ENCODE results near the gene ZNF700. TPM values are rescaled to one million over a fixed set of nuclear protein-coding genes. Genes with fewer than 3 reads are reported as not detected.

Gene ZNF700
- total RNA-seq, 4 donors from 2014 or later: 9.7 to 21.2 (median 17.7) TPM

- no peaks in the 10 kb centered on the region for H3K27me3 ChIP-seq
- intact Hi-C loops (cut with DNase I; ENCODE audit: low total_unique reads): no loop called here
- no peaks in the 10 kb centered on the region for H3K36me3 ChIP-seq
- no peaks in the 10 kb centered on the region for H3K4me1 ChIP-seq
- H3K4me3 ChIP-seq: no peak overlapping the region
- H3K27ac ChIP-seq: no peak overlapping the region
- TF ChIP-seq CTCF (IDR thresholded peaks at IDR 0.05): no peak
- peaks cover 15 to 83% of the 10 kb centered on the region in 2 donors for H3K9me3 ChIP-seq
- DNase-seq: no peak
These were observed 25.4 kb downstream of the ZNF700 start for GRCh38 chr19:11950312-11950711.

GRCh38 chr19:11963566-11964355 lies 38.9 kb downstream of the ZNF700 start:
- no peaks in the 10 kb centered on the region for H3K27me3 ChIP-seq
- H3K36me3 ChIP-seq: no peaks in the 10 kb centered on the region
- TF ChIP-seq POLR2A (IDR thresholded peaks at IDR 0.05) (peak in 1 of 2 donors; percentile 7), CTCF (IDR thresholded peaks at IDR 0.05) (peak; percentile 71 to 83 (median 80))
- intact Hi-C loops (cut with DNase I; ENCODE audit: low total_unique reads): loop anchor here (2.0 kb wide), 1 partner anchor 25 kb away; no protein-coding TSS in a partner anchor
- peaks cover 0 to 6% of the 10 kb centered on the region in 2 donors for H3K4me1 ChIP-seq
- peak overlapping the region; percentile 89 to 99 for H3K27ac ChIP-seq
- peak; percentile 75 to 79 for DNase-seq
- H3K4me3 ChIP-seq: no peak overlapping the region
- H3K9me3 ChIP-seq: no peaks in the 10 kb centered on the region

- TF ChIP-seq CTCF (IDR thresholded peaks at IDR 0.05): peak; percentile 10 to 29 (median 18)
- TF ChIP-seq POLR2A (IDR thresholded peaks at IDR 0.05): no peak
- peak overlapping the region; percentile 52 to 79 for H3K4me3 ChIP-seq
- intact Hi-C loops (cut with DNase I; ENCODE audit: low total_unique reads): loop anchor here (2.0 kb wide), 1 partner anchor 24 kb away; no protein-coding TSS in a partner anchor
- no peaks in the 10 kb centered on the region for H3K9me3 ChIP-seq
- H3K27me3 ChIP-seq: no peaks in the 10 kb centered on the region
- H3K36me3 ChIP-seq: no peaks in the 10 kb centered on the region
- DNase-seq: no peak
- H3K27ac ChIP-seq: peak overlapping the region; percentile 89 to 99
- H3K4me1 ChIP-seq: peaks cover 0 to 6% of the 10 kb centered on the region in 2 donors
These were observed 39.6 kb downstream of the ZNF700 start for GRCh38 chr19:11964496-11964857.

- TF ChIP-seq CTCF (IDR thresholded peaks at IDR 0.05): peak in 1 of 4 experiments; percentile 17
- peak; percentile 50 to 63 for TF ChIP-seq POLR2A (IDR thresholded peaks at IDR 0.05)
- Histone ChIP-seq H3K36me3 (no peaks in the 10 kb centered on the region), H3K4me1 (peaks cover 0 to 6% of the 10 kb centered on the region in 2 donors), H3K4me3 (peak within 1 kb of the TSS; percentile 52 to 79), H3K27ac (peak within 1 kb of the TSS; percentile 89 to 99), H3K9me3 (no peaks in the 10 kb centered on the region), H3K27me3 (no peaks in the 10 kb centered on the region)
- peak; percentile 91 to 93 for DNase-seq
- intact Hi-C loops (cut with DNase I; ENCODE audit: low total_unique reads): loop anchor here (2.0 kb wide), 1 partner anchor 24 kb away; no protein-coding TSS in a partner anchor
These were observed 40.1 kb downstream of the ZNF700 start, which contains the start of gene ZNF763 for GRCh38 chr19:11964858-11965645. Gene ZNF763, plus strand, starts transcription at chr19:11965040. Its CDS starts 169 bp downstream, at chr19:11965209.
